ENCODE measurements around the gene HMCN1.

DNA sequence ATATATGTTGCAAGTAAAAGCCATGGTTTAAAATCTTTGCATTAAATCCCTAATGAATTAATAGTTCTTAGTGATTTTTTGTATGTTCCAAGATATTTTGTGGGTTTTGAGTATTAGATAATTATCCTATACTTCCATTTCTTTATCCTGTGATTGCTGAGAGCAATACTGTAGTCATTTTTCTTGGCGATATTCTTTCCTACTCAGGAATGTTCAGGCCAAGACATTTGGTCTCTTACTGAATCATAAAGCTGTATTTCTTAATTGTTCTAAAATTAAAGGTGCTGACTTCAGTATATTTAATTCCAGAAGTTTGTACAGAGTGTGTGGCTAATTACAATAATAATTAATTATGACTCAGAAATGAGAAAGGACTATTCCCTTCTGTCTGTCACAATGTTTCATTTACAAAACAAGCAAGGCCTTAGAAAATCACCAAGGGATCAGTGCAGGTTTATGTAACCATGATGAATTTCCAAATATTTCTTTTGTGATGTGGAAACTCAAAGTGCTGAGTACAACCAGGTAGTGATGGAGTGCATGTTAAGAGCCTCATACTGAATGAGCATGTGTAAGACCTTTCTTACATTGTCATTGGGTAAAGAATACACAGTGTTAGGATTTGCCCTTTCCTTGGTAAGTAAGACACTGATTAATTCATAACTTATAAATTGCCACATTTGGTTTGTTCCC is 161.2 kb downstream of the HMCN1 start:
- TF ChIP-seq CTCF (IDR thresholded peaks at IDR 0.05) (no peak), POLR2A (IDR thresholded peaks at IDR 0.05) (no peak)

Data from lower leg skin (tissue), 3 donors.